Thoracic aorta (tissue), 2 donors: ENCODE data around the gene GUCY2D. TPM values are rescaled to one million over a fixed set of nuclear protein-coding genes. Genes with fewer than 3 reads are reported as not detected.

Experiments
- ATAC-seq: fragments of 150-250 bp; one replicate; pipeline ENCODE4 v1.8.0; 2017; ENCODE audit warnings: low read depth; ENCODE audit not compliant: insufficient number of reproducible peaks, low FRiP score
- DNase-seq: peaks from one replicate; pipeline ENCODE4 v3.0.0-alpha.2; 2020; ENCODE audit warnings: low spot score
- H3K27ac ChIP-seq, 2 donors: fragments of 200-600 bp; sonication (generic); 1 replicate in 1 of 2; 2 replicates in 1 of 2; pipeline ENCODE4 v1.5.1; 2016; ENCODE audit warnings: mild to moderate bottlenecking in 2 of 2, moderate library complexity in 2 of 2
- H3K27me3 ChIP-seq: fragments of 200-600 bp; sonication (generic); replicated peaks from 2 replicates; pipeline ENCODE4 v1.6.0; 2016; ENCODE audit warnings: mild to moderate bottlenecking; ENCODE audit not compliant: insufficient read depth
- H3K36me3 ChIP-seq: fragments of 200-600 bp; sonication (generic); one replicate; pipeline ENCODE4 v1.5.1; 2016
- H3K4me1 ChIP-seq, 2 donors: fragments of 200-600 bp; sonication (generic); 1 replicate in 1 of 2; 2 replicates in 1 of 2; pipeline versions ENCODE4 v1.5.1 to v1.6.0; 2016; ENCODE audit warnings: low read depth in 2 of 2, mild to moderate bottlenecking in 1 of 2; ENCODE audit not compliant: control insufficient read depth in 1 of 2
- H3K4me3 ChIP-seq: fragments of 200-600 bp; sonication (generic); 2 replicates; pipeline ENCODE4 v1.5.1; 2016; ENCODE audit warnings: mild to moderate bottlenecking
- H3K9me3 ChIP-seq: fragments of 200-600 bp; sonication (generic); 2 replicates; pipeline ENCODE4 v1.5.1; 2016
- CTCF ChIP-seq: fragments of 200-600 bp; sonication (generic); IDR thresholded peaks from one replicate; pipeline ENCODE4 v1.5.1; 2019; ENCODE audit warnings: antibody characterized with exemption
- total RNA-seq, 2 donors: library from RNA; depleted of rRNA; stranded (reverse); fragments of >200 nt; gene quantifications; one replicate each; pipeline versions ENCODE4 v1.1.0 to v1.2.3, GENCODE V29; 2016

Gene GUCY2D
- total RNA-seq, 2 donors from 2014 or later, result not detected

- peaks cover 4% of the 10 kb centered on the region for H3K27me3 ChIP-seq
- ATAC-seq, result no peak
- H3K4me1 ChIP-seq, result peaks cover 0 to 13% of the 10 kb centered on the region in 2 donors
Observed at GRCh38 chr17:8067806-8068205, 65.4 kb downstream of the GUCY2D start.

GRCh38 chr17:8068736-8069586 is 66.5 kb downstream of the GUCY2D start:
- no peak for TF ChIP-seq CTCF
- H3K4me3 ChIP-seq, result no peak overlapping the region
- H3K4me1 ChIP-seq, result peaks cover 6 to 19% of the 10 kb centered on the region in 2 donors
- ATAC-seq (no peak), DNase-seq (no peak)
- no peaks in the 10 kb centered on the region for H3K36me3 ChIP-seq
- no peak overlapping the region for H3K27ac ChIP-seq
- H3K27me3 ChIP-seq, result peaks cover 4% of the 10 kb centered on the region
- no peaks in the 10 kb centered on the region for H3K9me3 ChIP-seq

More at GRCh38 chr17:8067806-8068205, 65.4 kb downstream of the GUCY2D start:
- Histone ChIP-seq H3K4me3 (no peak overlapping the region), H3K36me3 (no peaks in the 10 kb centered on the region), H3K9me3 (no peaks in the 10 kb centered on the region), H3K27ac (no peak overlapping the region)
- no peak for DNase-seq
- no peak for TF ChIP-seq CTCF

GRCh38 chr17:8069587-8069860 is 67.1 kb downstream of the GUCY2D start:
- Histone ChIP-seq H3K9me3 (no peaks in the 10 kb centered on the region), H3K27me3 (peaks cover 4% of the 10 kb centered on the region), H3K36me3 (no peaks in the 10 kb centered on the region), H3K4me3 (no peak overlapping the region), H3K4me1 (peaks cover 6 to 22% of the 10 kb centered on the region in 2 donors), H3K27ac (no peak overlapping the region)
- TF ChIP-seq CTCF, result no peak
- no peak for DNase-seq
- ATAC-seq, result no peak

Other genes with a start within 250 kb of the GUCY2D start
- 10 to 100 TPM in 1 of 2 donors, 1 to 10 TPM in 1; 9.5 to 35.8 TPM for gene KDM6B, start 168.4 kb upstream of the GUCY2D start, total RNA-seq
- gene TMEM88, start 147.5 kb upstream of the GUCY2D start, total RNA-seq, result 10 to 100 TPM in 1 of 2 donors, 1 to 10 TPM in 1; 4.1 to 21.9 TPM
- 10 to 100 TPM; 49.5 to 62.7 TPM for gene NAA38, start 145.1 kb upstream of the GUCY2D start, total RNA-seq
- 1 to 10 TPM; 3.8 to 8.9 TPM for gene CYB5D1, start 144.6 kb upstream of the GUCY2D start, total RNA-seq
- gene CHD3, start 113.8 kb upstream of the GUCY2D start, total RNA-seq, result 100 to 1,000 TPM in 1 of 2 donors, 10 to 100 TPM in 1; 80.6 to 171 TPM
- gene RNF227, start 86.3 kb upstream of the GUCY2D start, total RNA-seq, result 1 to 10 TPM; 3.3 to 5.4 TPM
- gene KCNAB3, start 72.8 kb upstream of the GUCY2D start, total RNA-seq, result not detected
- 10 to 100 TPM; 14.6 to 36.1 TPM for gene TRAPPC1, start 70.7 kb upstream of the GUCY2D start, total RNA-seq
- gene CNTROB, start 70.4 kb upstream of the GUCY2D start, total RNA-seq, result 10 to 100 TPM; 11.2 to 42.9 TPM
- 1 to 10 TPM in 1 of 2 donors, under 1 TPM in 1; 0.85 to 8.3 TPM for gene ALOX15B, start 36.4 kb downstream of the GUCY2D start, total RNA-seq
- gene ALOX12B, start 85.1 kb downstream of the GUCY2D start, total RNA-seq, result not detected
- not detected for gene ALOXE3, start 115.9 kb downstream of the GUCY2D start, total RNA-seq
- gene HES7, start 121.5 kb downstream of the GUCY2D start, total RNA-seq, result not detected
- gene PER1, start 149.8 kb downstream of the GUCY2D start, total RNA-seq, result 100 to 1,000 TPM; 175 to 292 TPM
- 10 to 100 TPM; 36.0 to 50.3 TPM for gene VAMP2, start 160.3 kb downstream of the GUCY2D start, total RNA-seq
- gene TMEM107, start 173.8 kb downstream of the GUCY2D start, total RNA-seq, result 10 to 100 TPM in 1 of 2 donors, 1 to 10 TPM in 1; 8.4 to 32.1 TPM
- gene BORCS6, start 187.6 kb downstream of the GUCY2D start, total RNA-seq, result 10 to 100 TPM; 11.9 to 13.8 TPM
- 1 to 10 TPM in 1 of 2 donors, not detected in 1; 1.6 TPM for gene AURKB, start 208.0 kb downstream of the GUCY2D start, total RNA-seq
- gene CTC1, start 245.4 kb downstream of the GUCY2D start, total RNA-seq, result 10 to 100 TPM; 25.3 to 38.6 TPM
- 10 to 100 TPM; 13.2 to 15.2 TPM for gene PFAS, start 246.7 kb downstream of the GUCY2D start, total RNA-seq